GM12864 (cell line): ENCODE measurements around the gene MMADHC.
"Not testable (repeated sequence)": the region's sequence is repeated elsewhere in the genome, so short reads cannot be mapped to it uniquely, and the experiment has no call there.

Experiments
- DNase-seq: peaks from one replicate; pipeline ENCODE4 v3.0.0-alpha.2; 2011; ENCODE audit warnings: low read depth
- H3K4me3 ChIP-seq: 2 replicates; pipeline ENCODE4 v1.5.1; 2011; ENCODE audit warnings: mild to moderate bottlenecking, low read depth, low read length, control low read depth
- CTCF ChIP-seq: IDR thresholded peaks from 2 replicates; pipeline ENCODE4 v1.5.1; 2011; ENCODE audit warnings: low read depth, mild to moderate bottlenecking, moderate library complexity, low read length, control low read depth, inconsistent platforms; ENCODE audit errors: missing control alignments

MMADHC gene

GRCh38 chr2:149575752-149576151, 11.8 kb downstream of the MMADHC start:
- H3K4me3 ChIP-seq: no peak overlapping the region
- TF ChIP-seq CTCF: no peak
- DNase-seq: no peak

DNA sequence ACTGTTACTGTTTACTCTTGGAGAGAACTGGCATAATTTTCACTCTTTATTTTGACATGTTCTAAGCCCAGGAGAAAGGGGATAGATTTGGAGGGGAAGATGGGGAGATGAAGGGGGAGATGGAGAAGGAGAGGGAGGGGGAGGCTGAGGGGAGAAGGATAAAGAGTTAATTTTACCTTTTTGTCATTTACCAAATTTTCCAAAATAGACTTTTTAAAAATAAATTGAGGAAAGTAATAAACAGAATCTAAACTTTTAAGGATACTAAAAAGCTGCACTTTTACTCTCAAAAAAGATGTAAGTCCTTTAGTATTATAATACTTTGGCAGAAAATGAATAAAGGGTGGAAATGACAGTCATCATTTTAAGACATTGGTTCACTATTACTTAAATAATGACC, 12.3 kb downstream of the MMADHC start:
- no peak for DNase-seq
- no peak for TF ChIP-seq CTCF

GRCh38 chr2:149573760-149574159, 13.8 kb downstream of the MMADHC start:
- H3K4me3 ChIP-seq: no peak overlapping the region
- TF ChIP-seq CTCF: peak; percentile 2
- no peak for DNase-seq

More for the DNA sequence above, 12.3 kb downstream of the MMADHC start:
- H3K4me3 ChIP-seq: no peak overlapping the region

- no peak for TF ChIP-seq CTCF
- no peak overlapping the region for H3K4me3 ChIP-seq
- DNase-seq: no peak
Measured at GRCh38 chr2:149572102-149572953, 15.2 kb downstream of the MMADHC start.

- no peak for TF ChIP-seq CTCF
- no peak for DNase-seq
- no peak overlapping the region for H3K4me3 ChIP-seq
Measured at GRCh38 chr2:149568138-149568537, 19.4 kb downstream of the MMADHC start.

- DNase-seq: no peak
- no peak for TF ChIP-seq CTCF
- H3K4me3 ChIP-seq: no peak overlapping the region
Measured at GRCh38 chr2:149566652-149567051, 20.9 kb downstream of the MMADHC start.

DNA sequence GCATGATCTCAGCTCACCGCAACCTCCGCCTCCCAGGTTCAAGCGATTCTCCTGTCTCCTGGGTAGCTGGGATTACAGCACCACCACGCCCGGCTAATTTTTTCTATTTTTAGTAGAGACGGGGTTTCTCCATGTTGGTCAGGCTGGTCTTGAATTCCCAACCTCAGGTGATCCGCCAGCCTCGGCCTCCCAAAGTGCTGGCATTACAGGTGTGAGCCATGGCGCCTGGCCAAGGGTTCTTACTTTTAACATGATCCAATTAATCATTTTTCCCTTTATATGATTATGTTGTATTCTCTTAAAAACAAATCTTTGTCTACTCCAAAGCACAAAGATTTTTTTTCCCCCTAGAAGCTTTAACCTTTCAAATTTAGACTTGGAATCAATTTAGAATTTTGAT, 21.9 kb downstream of the MMADHC start:
- not testable (repeated sequence) for DNase-seq, H3K4me3 ChIP-seq
